AG09309 (cell line): ENCODE measurements around the gene RGS6.

Experiments
- DNase-seq: peaks from one replicate; pipeline ENCODE4 v3.0.0-alpha.2; 2010; ENCODE audit warnings: low read depth
- H3K4me3 ChIP-seq: 2 replicates; pipeline ENCODE4 v1.5.1; 2011; ENCODE audit warnings: mild to moderate bottlenecking, low read depth, low read length, moderate library complexity; ENCODE audit not compliant: control insufficient read depth
- CTCF ChIP-seq: IDR thresholded peaks from 2 replicates; pipeline ENCODE4 v1.5.1; 2011; ENCODE audit warnings: mild to moderate bottlenecking, low read depth, low read length, inconsistent platforms; ENCODE audit not compliant: insufficient read depth, control insufficient read depth; ENCODE audit errors: missing control alignments

RGS6 gene

GRCh38 chr14:72416081-72416849, 484.0 kb downstream of the RGS6 start:
- DNase-seq = no peak
- TF ChIP-seq CTCF = no peak
- no peak overlapping the region for H3K4me3 ChIP-seq

GRCh38 chr14:72416892-72417291, 484.7 kb downstream of the RGS6 start:
- DNase-seq = no peak
- H3K4me3 ChIP-seq = no peak overlapping the region
- no peak for TF ChIP-seq CTCF

GRCh38 chr14:72418806-72419205, 486.6 kb downstream of the RGS6 start:
- no peak for DNase-seq
- H3K4me3 ChIP-seq = no peak overlapping the region
- TF ChIP-seq CTCF = no peak

- H3K4me3 ChIP-seq = no peak overlapping the region
- no peak for DNase-seq
- TF ChIP-seq CTCF = no peak
Measured at GRCh38 chr14:72419226-72419775, 487.1 kb downstream of the RGS6 start.

- peak; percentile 87 for TF ChIP-seq CTCF
- H3K4me3 ChIP-seq = no peak overlapping the region
- peak; percentile 10 for DNase-seq
Measured at GRCh38 chr14:72420749-72421474, 488.7 kb downstream of the RGS6 start.

GRCh38 chr14:72423957-72424356, 491.7 kb downstream of the RGS6 start:
- TF ChIP-seq CTCF = no peak
- no peak overlapping the region for H3K4me3 ChIP-seq

More at GRCh38 chr14:72423957-72424356, 491.7 kb downstream of the RGS6 start:
- no peak for DNase-seq
